CD8-positive, alpha-beta memory T cell (primary cell): ENCODE measurements around the gene ZNF253. TPM values are rescaled to one million over a fixed set of nuclear protein-coding genes. Genes with fewer than 3 reads are reported as not detected.
"Not testable (repeated sequence)": the region's sequence is repeated elsewhere in the genome, so short reads cannot be mapped to it uniquely, and the experiment has no call there.

Source experiments
- CTCF ChIA-PET: fragments of 350-600 bp; sonication (Branson Sonifier 250); formaldehyde crosslinking; loops from one replicate; lab custom pipeline; 2021; ENCODE audit warnings: antibody characterized with exemption; lab: Charles Lee
- POLR2A ChIA-PET: fragments of 350-600 bp; sonication (Branson Sonifier 250); formaldehyde crosslinking; loops from one replicate; lab custom pipeline; 2021; ENCODE audit warnings: antibody characterized with exemption; lab: Charles Lee
- DNase-seq, 5 donors: peaks; one replicate each; pipeline versions ENCODE4 v3.0.0 to v3.0.0-alpha.2; 2020 to 2022; ENCODE audit warnings: mixed read lengths in 1 of 5
- H3K27ac ChIP-seq: one replicate; pipeline ENCODE4 v1.7.0; 2013; ENCODE audit warnings: low read depth, mild to moderate bottlenecking, low read length, moderate library complexity
- H3K27me3 ChIP-seq: 2 replicates; pipeline ENCODE4 v1.7.0; 2013; ENCODE audit warnings: low read length, mild to moderate bottlenecking; ENCODE audit not compliant: insufficient read depth, poor library complexity, severe bottlenecking
- H3K36me3 ChIP-seq: 2 replicates; pipeline ENCODE4 v1.7.0; 2013; ENCODE audit warnings: mild to moderate bottlenecking, low read length, moderate library complexity; ENCODE audit not compliant: insufficient read depth
- H3K4me1 ChIP-seq: 2 replicates; pipeline ENCODE4 v1.7.0; 2013; ENCODE audit warnings: mild to moderate bottlenecking, low read length, moderate library complexity; ENCODE audit not compliant: insufficient read depth
- H3K4me3 ChIP-seq: 2 replicates; pipeline ENCODE4 v1.7.0; 2013; ENCODE audit warnings: mild to moderate bottlenecking, low read length
- H3K9me3 ChIP-seq: 2 replicates; pipeline ENCODE4 v1.7.0; 2013; ENCODE audit warnings: mild to moderate bottlenecking, low read length
- H3K27ac Mint-ChIP-seq, 8 donors: one replicate each; pipeline ENCODE4 v1.8.0; 2020 to 2021; ENCODE audit warnings: mixed read lengths in 8 of 8, mild to moderate bottlenecking in 6 of 8, inconsistent platforms in 3 of 8, moderate library complexity in 3 of 8
- H3K27me3 Mint-ChIP-seq, 2 donors: one replicate each; pipeline ENCODE4 v1.8.0; 2020 to 2021; ENCODE audit warnings: mixed read lengths in 2 of 2, mild to moderate bottlenecking in 1 of 2, moderate library complexity in 1 of 2
- H3K36me3 Mint-ChIP-seq, 3 donors: one replicate each; pipeline ENCODE4 v1.8.0; 2020 to 2021; ENCODE audit warnings: mixed read lengths in 3 of 3, inconsistent platforms in 1 of 3, mild to moderate bottlenecking in 1 of 3
- H3K4me1 Mint-ChIP-seq, 3 donors: one replicate each; pipeline ENCODE4 v1.8.0; 2020 to 2021; ENCODE audit warnings: mixed read lengths in 3 of 3, inconsistent platforms in 1 of 3, mild to moderate bottlenecking in 1 of 3
- H3K4me3 Mint-ChIP-seq, 7 donors: one replicate each; pipeline ENCODE4 v1.8.0; 2020 to 2021; ENCODE audit warnings: mixed read lengths in 7 of 7, mild to moderate bottlenecking in 6 of 7, moderate library complexity in 4 of 7, inconsistent platforms in 2 of 7
- H3K9me3 Mint-ChIP-seq, 5 donors: one replicate each; pipeline ENCODE4 v1.8.0; 2020 to 2022; ENCODE audit warnings: mixed read lengths in 5 of 5, mild to moderate bottlenecking in 3 of 5, moderate library complexity in 2 of 5, inconsistent platforms in 1 of 5
- polyA plus RNA-seq: library from polyadenylated mRNA; unstranded; fragments of 300-500 nt; fragmentation: Illumina TruSeq; gene quantifications from one replicate; pipeline ENCODE4 v1.2.3, GENCODE V29; 2021
- total RNA-seq, 2 experiments: library from RNA; stranded (reverse); gene quantifications; one replicate each; pipeline ENCODE4 v1.2.3, GENCODE V29; 2021

ZNF253 gene
- total and polyA plus RNA-seq, 3 experiments from 2014 or later: 6.8 to 16.1 (median 14.0) TPM

DNA sequence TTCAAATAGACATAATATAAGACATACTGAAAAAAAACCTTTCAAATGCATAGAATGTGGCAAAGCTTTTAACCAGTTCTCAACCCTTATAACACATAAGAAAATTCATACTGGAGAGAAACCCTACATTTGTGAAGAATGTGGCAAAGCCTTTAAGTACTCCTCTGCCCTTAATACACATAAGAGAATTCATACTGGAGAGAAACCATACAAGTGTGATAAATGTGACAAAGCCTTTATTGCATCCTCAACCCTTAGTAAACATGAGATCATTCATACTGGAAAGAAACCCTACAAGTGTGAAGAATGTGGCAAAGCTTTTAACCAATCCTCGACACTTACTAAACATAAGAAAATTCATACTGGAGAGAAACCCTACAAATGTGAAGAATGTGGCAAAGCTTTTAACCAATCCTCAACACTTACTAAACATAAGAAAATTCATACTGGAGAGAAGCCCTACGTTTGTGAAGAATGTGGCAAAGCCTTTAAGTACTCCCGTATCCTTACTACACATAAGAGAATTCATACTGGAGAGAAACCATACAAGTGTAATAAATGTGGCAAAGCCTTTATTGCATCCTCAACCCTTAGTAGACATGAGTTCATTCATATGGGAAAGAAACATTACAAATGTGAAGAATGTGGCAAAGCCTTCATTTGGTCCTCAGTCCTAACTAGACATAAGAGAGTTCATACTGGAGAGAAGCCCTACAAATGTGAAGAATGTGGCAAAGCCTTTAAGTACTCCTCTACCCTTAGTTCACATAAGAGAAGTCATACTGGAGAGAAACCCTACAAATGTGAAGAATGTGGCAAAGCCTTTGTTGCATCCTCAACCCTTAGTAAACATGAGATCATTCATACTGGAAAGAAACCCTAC, 68.0 kb downstream of the ZNF253 start:
- Mint-ChIP-seq H3K36me3 (peaks cover 18 to 36% (median 31%) of the 10 kb centered on the region in 3 donors), H3K9me3 (peaks cover 40 to 61% (median 57%) of the 10 kb centered on the region in 5 donors)
- H3K4me3 ChIP-seq, POLR2A ChIA-PET, H3K27me3 ChIP-seq, H3K36me3 ChIP-seq, H3K27ac ChIP-seq, H3K4me3 Mint-ChIP-seq, H3K4me1 Mint-ChIP-seq, H3K4me1 ChIP-seq, CTCF ChIA-PET, DNase-seq, H3K27me3 Mint-ChIP-seq, H3K27ac Mint-ChIP-seq: not testable (repeated sequence)
- H3K9me3 ChIP-seq: peaks cover 25% of the 10 kb centered on the region

DNA sequence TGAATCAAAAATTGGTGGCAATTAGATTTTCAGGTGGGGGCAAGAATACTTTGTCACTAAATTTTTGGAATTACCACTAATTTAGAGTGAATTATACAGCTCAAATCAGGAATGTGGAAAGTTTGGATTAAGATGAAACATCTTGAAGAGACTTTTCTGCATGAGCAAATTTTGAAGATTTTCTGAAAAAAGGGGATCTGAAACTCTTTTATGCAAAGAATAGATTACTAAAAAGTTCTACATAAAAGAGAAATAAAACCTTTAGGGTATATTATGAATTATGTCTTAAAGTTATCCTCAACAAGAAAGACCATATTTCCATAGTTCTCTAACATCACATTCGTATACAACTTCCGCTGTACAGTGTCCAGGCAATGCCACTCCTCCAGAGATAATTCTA, 71.7 kb downstream of the ZNF253 start:
- Histone ChIP-seq H3K27ac (no peak overlapping the region), H3K4me3 (no peak overlapping the region), H3K4me1 (no peaks in the 10 kb centered on the region), H3K9me3 (peaks cover 22% of the 10 kb centered on the region), H3K27me3 (no peaks in the 10 kb centered on the region), H3K36me3 (peaks cover 8% of the 10 kb centered on the region)
- H3K27ac Mint-ChIP-seq: no peak overlapping the region
- ChIA-PET CTCF (no interaction called here), POLR2A (no interaction called here)
- no peak for DNase-seq
- peaks cover 55 to 67% (median 59%) of the 10 kb centered on the region in 5 donors for H3K9me3 Mint-ChIP-seq
- H3K4me3 Mint-ChIP-seq: no peak overlapping the region
- H3K36me3 Mint-ChIP-seq: peaks cover 12 to 29% (median 22%) of the 10 kb centered on the region in 3 donors
- no peaks in the 10 kb centered on the region for H3K4me1 Mint-ChIP-seq
- peaks cover 0 to 2% of the 10 kb centered on the region in 2 donors for H3K27me3 Mint-ChIP-seq

DNA sequence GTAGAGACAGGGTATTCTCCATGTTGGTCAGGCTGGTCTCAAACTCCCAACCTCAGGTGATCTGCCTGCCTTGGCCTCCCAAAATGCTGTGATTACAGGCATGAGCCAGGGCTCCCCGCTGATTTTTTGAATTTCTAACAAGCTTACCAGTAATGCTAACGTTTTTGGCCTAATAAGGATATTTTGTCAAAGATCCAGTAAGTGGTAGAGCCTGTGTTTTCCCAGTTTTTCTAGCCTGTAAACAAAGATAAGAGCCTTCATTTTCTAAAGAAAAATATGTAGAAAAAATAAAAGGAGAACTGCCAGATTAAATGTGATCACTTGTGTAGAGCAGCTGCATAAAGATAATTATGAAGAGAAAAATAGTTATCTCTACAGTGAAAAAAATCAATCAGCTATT, 72.8 kb downstream of the ZNF253 start:
- Histone ChIP-seq H3K4me1 (no peaks in the 10 kb centered on the region), H3K4me3 (no peak overlapping the region), H3K36me3 (peaks cover 5% of the 10 kb centered on the region), H3K27me3 (no peaks in the 10 kb centered on the region), H3K9me3 (peaks cover 13% of the 10 kb centered on the region), H3K27ac (no peak overlapping the region)
- ChIA-PET CTCF (no interaction called here), POLR2A (no interaction called here)
- no peak for DNase-seq
- no peak overlapping the region for H3K4me3 Mint-ChIP-seq
- H3K9me3 Mint-ChIP-seq: peaks cover 45 to 57% (median 49%) of the 10 kb centered on the region in 5 donors
- H3K27me3 Mint-ChIP-seq: peaks cover 0 to 2% of the 10 kb centered on the region in 2 donors
- no peak overlapping the region for H3K27ac Mint-ChIP-seq
- H3K36me3 Mint-ChIP-seq: peaks cover 6 to 19% (median 11%) of the 10 kb centered on the region in 3 donors
- no peaks in the 10 kb centered on the region for H3K4me1 Mint-ChIP-seq

DNA sequence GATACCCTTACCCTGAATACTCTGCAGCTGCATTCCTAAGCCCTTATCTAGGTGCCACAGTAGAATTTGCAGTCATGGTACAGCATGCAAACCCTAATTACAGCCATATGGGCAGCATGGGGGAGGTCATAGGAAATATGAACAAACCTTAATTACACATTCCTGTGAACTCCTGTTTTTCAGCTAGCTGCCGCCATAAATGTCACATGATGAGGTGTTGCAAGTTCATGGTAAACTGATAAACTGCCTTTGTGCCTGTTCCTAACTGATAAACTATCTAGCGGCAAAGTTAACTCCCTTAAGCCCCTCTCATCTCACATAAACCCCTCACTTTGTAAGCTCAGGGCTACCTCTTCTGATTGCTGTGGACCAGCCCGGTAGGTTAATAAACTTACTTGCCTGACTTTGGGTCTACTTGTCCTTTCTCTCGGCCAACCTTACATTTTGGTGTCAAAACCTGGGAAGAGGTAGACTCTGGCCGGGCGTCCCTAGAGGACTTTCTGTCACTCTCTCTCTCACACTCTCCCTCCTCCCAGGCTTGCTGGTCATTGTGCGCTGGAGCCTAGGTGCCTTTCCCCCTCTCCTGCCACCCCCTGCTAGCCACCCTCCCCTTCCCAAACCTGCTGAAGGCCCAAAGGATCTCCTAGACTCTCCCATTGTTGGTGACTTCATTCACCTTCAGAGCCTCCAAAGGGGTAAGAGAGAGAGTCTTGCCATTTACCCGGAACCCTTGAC, 78.3 kb downstream of the ZNF253 start:
- no peak for DNase-seq
- H3K27me3 Mint-ChIP-seq: peaks cover 1 to 8% of the 10 kb centered on the region in 2 donors
- no peaks in the 10 kb centered on the region for H3K36me3 ChIP-seq
- H3K4me3 Mint-ChIP-seq: no peak overlapping the region
- peaks cover 5 to 17% (median 12%) of the 10 kb centered on the region in 5 donors for H3K9me3 Mint-ChIP-seq
- H3K27me3 ChIP-seq: no peaks in the 10 kb centered on the region
- no peak overlapping the region for H3K4me3 ChIP-seq
- no peaks in the 10 kb centered on the region for H3K4me1 ChIP-seq
- ChIA-PET POLR2A (no interaction called here), CTCF (no interaction called here)
- no peak overlapping the region for H3K27ac ChIP-seq
- H3K9me3 ChIP-seq: no peaks in the 10 kb centered on the region
- no peak overlapping the region for H3K27ac Mint-ChIP-seq
- no peaks in the 10 kb centered on the region for H3K36me3 Mint-ChIP-seq
- no peaks in the 10 kb centered on the region for H3K4me1 Mint-ChIP-seq

Other genes with a start within 250 kb of the ZNF253 start
- gene PBX4, start 247.2 kb upstream of the ZNF253 start, total RNA-seq: 10 to 100 TPM; 15.0 to 17.1 TPM
- gene PBX4, start 247.2 kb upstream of the ZNF253 start, polyA plus RNA-seq: 8.3 TPM
- 10 to 100 TPM; 23.6 to 24.8 TPM for gene LPAR2, start 237.7 kb upstream of the ZNF253 start, total RNA-seq
- gene LPAR2, start 237.7 kb upstream of the ZNF253 start, polyA plus RNA-seq: 37.8 TPM
- gene GMIP, start 222.2 kb upstream of the ZNF253 start, total RNA-seq: 10 to 100 TPM; 54.5 to 60.3 TPM
- gene GMIP, start 222.2 kb upstream of the ZNF253 start, polyA plus RNA-seq: 71.3 TPM
- gene ATP13A1, start 202.2 kb upstream of the ZNF253 start, total RNA-seq: 10 to 100 TPM; 92.1 to 93.6 TPM
- 41.7 TPM for gene ATP13A1, start 202.2 kb upstream of the ZNF253 start, polyA plus RNA-seq
- gene ZNF101, start 197.0 kb upstream of the ZNF253 start, total RNA-seq: 10 to 100 TPM; 73.6 to 74.0 TPM
- gene ZNF101, start 197.0 kb upstream of the ZNF253 start, polyA plus RNA-seq: 103 TPM
- 1 to 10 TPM; 7.4 to 7.8 TPM for gene ZNF14, start 132.8 kb upstream of the ZNF253 start, total RNA-seq
- 8.9 TPM for gene ZNF14, start 132.8 kb upstream of the ZNF253 start, polyA plus RNA-seq
- gene ZNF506, start 44.1 kb upstream of the ZNF253 start, total RNA-seq: 10 to 100 TPM; 27.8 to 28.3 TPM
- 26.9 TPM for gene ZNF506, start 44.1 kb upstream of the ZNF253 start, polyA plus RNA-seq
- 1 to 10 TPM; 8.6 to 9.1 TPM for gene ZNF93, start 35.1 kb downstream of the ZNF253 start, total RNA-seq
- 7.9 TPM for gene ZNF93, start 35.1 kb downstream of the ZNF253 start, polyA plus RNA-seq
- 10 to 100 TPM in 1 of 2 experiments, 1 to 10 TPM in 1; 9.6 to 10.3 TPM for gene ZNF682, start 173.6 kb downstream of the ZNF253 start, total RNA-seq
- 4.5 TPM for gene ZNF682, start 173.6 kb downstream of the ZNF253 start, polyA plus RNA-seq
- 10 to 100 TPM; 11.9 to 12.8 TPM for gene ZNF90, start 212.1 kb downstream of the ZNF253 start, total RNA-seq
- gene ZNF90, start 212.1 kb downstream of the ZNF253 start, polyA plus RNA-seq: 1.8 TPM